Measurements from ENCODE around the gene QPRT. TPM values are rescaled to one million over a fixed set of nuclear protein-coding genes. Genes with fewer than 3 reads are reported as not detected.
A peak's percentile ranks its signal among the peaks of the same experiment; 100 is the strongest.
"Not testable (repeated sequence)": the region's sequence is repeated elsewhere in the genome, so short reads cannot be mapped to it uniquely, and the experiment has no call there.

Gene QPRT
- total RNA-seq, 2 experiments from 2014 or later, result 8.3 to 9.2 TPM

DNA sequence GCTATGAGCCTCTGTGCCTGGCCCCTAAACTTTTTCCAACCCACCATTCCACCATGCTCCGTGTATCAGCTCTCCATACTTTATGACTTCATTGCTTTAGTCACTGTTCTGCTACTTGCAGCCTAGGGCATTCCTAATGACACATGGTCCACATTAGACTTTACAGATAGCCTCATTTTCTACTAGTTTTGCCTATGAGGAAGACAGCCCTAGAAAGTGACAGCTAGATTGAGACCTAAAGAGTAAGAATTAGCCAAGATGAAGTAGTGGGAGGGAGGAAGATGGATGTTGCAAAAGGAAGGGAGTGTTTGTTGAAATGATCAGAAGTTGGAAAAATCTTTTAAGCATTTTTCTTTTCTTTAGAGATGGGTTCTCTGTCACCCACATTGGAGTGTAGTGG is 55.8 kb downstream of the QPRT start:
- intact Hi-C loops (cut with micrococcal nuclease), result loop anchor here (5.0 to 10.0 kb wide), 2 partner anchors 73 to 720 kb away; partner anchors contain the start of gene MAZ
- Mint-ChIP-seq H3K36me3 (ENCODE audit: low read depth) (peaks cover 8% of the 10 kb centered on the region), H3K27me3 (ENCODE audit: low read depth) (no peaks in the 10 kb centered on the region), H3K4me3 (no peak overlapping the region), H3K9me3 (peaks cover 5% of the 10 kb centered on the region), H3K27ac (no peak overlapping the region), H3K4me1 (ENCODE audit: low read depth) (peaks cover 67% of the 10 kb centered on the region)
- DNase-seq, result no peak
- CTCF ChIA-PET, result interaction anchor here (1.3 to 2.0 kb wide), 3 partner anchors 14 to 50 kb away, joined by 4 to 6 read pairs (median 5); no protein-coding TSS in a partner anchor

GRCh38 chr16:29736112-29736511 is 57.1 kb downstream of the QPRT start:
- Mint-ChIP-seq H3K4me1 (ENCODE audit: low read depth) (peaks cover 77% of the 10 kb centered on the region), H3K4me3 (no peak overlapping the region), H3K27me3 (ENCODE audit: low read depth) (no peaks in the 10 kb centered on the region), H3K36me3 (ENCODE audit: low read depth) (peaks cover 8% of the 10 kb centered on the region), H3K27ac (no peak overlapping the region), H3K9me3 (peaks cover 5% of the 10 kb centered on the region)
- DNase-seq, result no peak
- intact Hi-C loops (cut with micrococcal nuclease), result loop anchor here (10.0 kb wide), 1 partner anchor 721 kb away; no protein-coding TSS in a partner anchor
- CTCF ChIA-PET, result interaction anchor here (0.7 to 2.0 kb wide), 4 partner anchors 18 to 54 kb away, joined by 3 to 6 read pairs (median 3); partner anchors contain the start of gene KIF22

DNA sequence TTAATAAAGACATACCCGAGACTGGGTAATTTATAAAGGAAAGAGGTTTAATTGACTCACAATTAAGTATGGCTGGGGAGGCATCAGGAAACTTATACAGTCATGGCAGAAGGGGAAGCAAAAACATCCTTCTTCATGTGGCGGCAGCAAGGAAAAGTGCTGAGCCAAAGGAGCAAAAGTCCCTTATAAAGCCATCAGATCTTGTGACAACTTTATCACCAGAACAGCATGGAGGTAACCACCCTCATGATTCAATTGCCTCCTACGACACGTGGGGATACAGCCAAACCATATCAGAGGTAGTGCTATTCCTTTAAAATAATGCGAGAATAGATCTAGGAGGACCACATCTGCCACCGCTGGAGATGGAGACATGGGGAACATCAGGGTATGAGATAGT is 57.8 kb downstream of the QPRT start:
- CTCF ChIA-PET, result interaction anchor here (0.9 to 2.0 kb wide), 4 partner anchors 18 to 54 kb away, joined by 3 to 6 read pairs (median 4); partner anchors contain the start of gene KIF22
- Mint-ChIP-seq H3K4me3 (no peak overlapping the region), H3K9me3 (peaks cover 5% of the 10 kb centered on the region), H3K4me1 (ENCODE audit: low read depth) (peaks cover 79% of the 10 kb centered on the region), H3K27ac (no peak overlapping the region), H3K36me3 (ENCODE audit: low read depth) (peaks cover 8% of the 10 kb centered on the region), H3K27me3 (ENCODE audit: low read depth) (no peaks in the 10 kb centered on the region)
- no peak for DNase-seq
- intact Hi-C loops (cut with micrococcal nuclease), result loop anchor here (10.0 kb wide), 1 partner anchor 722 kb away; no protein-coding TSS in a partner anchor

- intact Hi-C loops (cut with micrococcal nuclease), result loop anchor here (1.0 to 10.0 kb wide), 4 partner anchors 10 to 723 kb away; partner anchors contain the start of gene KIF22
- Mint-ChIP-seq H3K9me3 (peaks cover 3% of the 10 kb centered on the region), H3K27ac (no peak overlapping the region), H3K27me3 (ENCODE audit: low read depth) (no peaks in the 10 kb centered on the region), H3K36me3 (ENCODE audit: low read depth) (peaks cover 9% of the 10 kb centered on the region), H3K4me1 (ENCODE audit: low read depth) (peaks cover 76% of the 10 kb centered on the region), H3K4me3 (no peak overlapping the region)
- CTCF ChIA-PET, result interaction anchor here (0.6 to 0.9 kb wide), 2 partner anchors 21 to 48 kb away, joined by 3 to 5 read pairs; no protein-coding TSS in a partner anchor
- no peak for DNase-seq
Observed at GRCh38 chr16:29737713-29738112, 58.7 kb downstream of the QPRT start.

- Mint-ChIP-seq H3K27ac (peak overlapping the region; percentile 76), H3K27me3 (ENCODE audit: low read depth) (no peaks in the 10 kb centered on the region), H3K4me1 (ENCODE audit: low read depth) (peaks cover 78% of the 10 kb centered on the region), H3K9me3 (no peaks in the 10 kb centered on the region), H3K36me3 (ENCODE audit: low read depth) (peaks cover 12% of the 10 kb centered on the region), H3K4me3 (no peak overlapping the region)
- peak; percentile 68 for DNase-seq
- intact Hi-C loops (cut with micrococcal nuclease), result loop anchor here (1.0 to 10.0 kb wide), 4 partner anchors 9 to 724 kb away; partner anchors contain the start of gene KIF22
- CTCF ChIA-PET, result interaction anchor here (0.6 to 1.9 kb wide), 6 partner anchors 9 to 263 kb away, joined by 3 to 12 read pairs (median 4); no protein-coding TSS in a partner anchor
Observed at GRCh38 chr16:29738514-29738913, 59.5 kb downstream of the QPRT start.

- H3K27me3 Mint-ChIP-seq (ENCODE audit: low read depth); H3K9me3 Mint-ChIP-seq; H3K4me3 Mint-ChIP-seq; DNase-seq; H3K27ac Mint-ChIP-seq: not testable (repeated sequence)
- Mint-ChIP-seq H3K36me3 (ENCODE audit: low read depth) (peaks cover 15% of the 10 kb centered on the region), H3K4me1 (ENCODE audit: low read depth) (peaks cover 82% of the 10 kb centered on the region)
- CTCF ChIA-PET, result interaction anchor here (1.4 to 1.9 kb wide), 2 partner anchors 11 to 45 kb away, joined by 7 to 12 read pairs; no protein-coding TSS in a partner anchor
- intact Hi-C loops (cut with micrococcal nuclease), result loop anchor here (2.0 to 10.0 kb wide), 2 partner anchors 15 to 725 kb away; no protein-coding TSS in a partner anchor
Observed at GRCh38 chr16:29739927-29740629, 61.1 kb downstream of the QPRT start.

DNA sequence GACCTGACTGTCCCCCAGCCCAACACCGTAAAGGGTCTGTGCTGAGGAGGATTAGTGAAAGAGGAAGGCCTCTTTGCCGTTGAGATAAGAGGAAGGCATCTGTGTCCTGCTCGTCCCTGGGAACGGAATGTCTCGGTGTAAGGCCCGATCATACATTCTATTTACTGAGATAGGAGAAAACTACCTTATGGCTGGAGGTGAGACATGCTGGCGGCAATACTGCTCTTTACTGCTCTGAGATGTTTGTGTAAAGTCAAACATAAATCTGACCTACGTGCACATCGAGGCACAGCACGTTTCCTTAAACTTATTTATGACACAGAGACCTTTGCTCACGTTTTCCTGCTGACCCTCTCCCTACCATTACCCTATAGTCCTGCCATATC is 61.6 kb downstream of the QPRT start:
- H3K4me3 Mint-ChIP-seq; intact Hi-C loops (cut with micrococcal nuclease); H3K27me3 Mint-ChIP-seq (ENCODE audit: low read depth); H3K9me3 Mint-ChIP-seq; DNase-seq: not testable (repeated sequence)
- peak overlapping the region; percentile 14 for H3K27ac Mint-ChIP-seq
- CTCF ChIA-PET, result interaction anchor here (1.3 kb wide), 1 partner anchor 44 kb away, joined by 3 read pairs; no protein-coding TSS in a partner anchor
- peaks cover 16% of the 10 kb centered on the region for H3K36me3 Mint-ChIP-seq (ENCODE audit: low read depth)
- peaks cover 85% of the 10 kb centered on the region for H3K4me1 Mint-ChIP-seq (ENCODE audit: low read depth)

DNA sequence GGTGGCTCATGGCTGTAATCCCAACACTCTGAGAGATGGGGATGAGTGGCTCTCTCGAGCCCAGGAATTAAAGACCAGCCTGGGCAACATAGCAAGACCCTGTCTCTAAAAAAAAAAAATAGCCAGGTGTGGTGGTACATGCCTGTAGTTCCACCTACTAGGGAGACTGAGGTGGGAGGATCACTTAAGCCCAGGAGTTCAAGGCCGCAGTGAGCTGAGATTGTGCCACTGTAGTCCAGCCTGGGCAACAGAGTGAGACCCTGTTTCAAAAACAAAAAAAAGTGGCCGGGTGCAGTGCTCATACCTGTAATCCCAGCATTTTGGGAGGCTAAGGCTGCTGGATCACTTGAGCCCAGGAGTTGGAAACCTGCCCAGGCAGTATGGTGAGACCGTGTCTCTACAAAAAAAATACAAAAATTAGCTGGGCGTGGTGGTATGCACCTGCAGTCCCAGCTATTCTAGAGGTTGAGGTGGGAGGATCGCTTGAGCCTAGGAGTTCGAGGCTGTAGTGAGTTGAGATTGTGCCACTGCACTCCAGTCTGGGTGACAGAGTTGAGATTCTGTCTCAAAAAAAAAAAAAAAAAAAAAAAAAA is 63.8 kb downstream of the QPRT start:
- CTCF ChIA-PET, result interaction anchor here (0.6 to 1.2 kb wide), 2 partner anchors 42 to 369 kb away, joined by 3 to 6 read pairs; no protein-coding TSS in a partner anchor
- Mint-ChIP-seq H3K27me3 (ENCODE audit: low read depth) (no peaks in the 10 kb centered on the region), H3K4me1 (ENCODE audit: low read depth) (peaks cover 85% of the 10 kb centered on the region), H3K27ac (peak overlapping the region; percentile 83), H3K4me3 (no peak overlapping the region), H3K36me3 (ENCODE audit: low read depth) (peaks cover 18% of the 10 kb centered on the region), H3K9me3 (no peaks in the 10 kb centered on the region)
- no peak for DNase-seq
- intact Hi-C loops (cut with micrococcal nuclease), result no loop called here

GRCh38 chr16:29743475-29743826 is 64.5 kb downstream of the QPRT start:
- Mint-ChIP-seq H3K9me3 (no peaks in the 10 kb centered on the region), H3K4me1 (ENCODE audit: low read depth) (peaks cover 81% of the 10 kb centered on the region), H3K27me3 (ENCODE audit: low read depth) (no peaks in the 10 kb centered on the region), H3K27ac (peak overlapping the region; percentile 83), H3K4me3 (peak overlapping the region; percentile 62), H3K36me3 (ENCODE audit: low read depth) (peaks cover 18% of the 10 kb centered on the region)
- CTCF ChIA-PET, result interaction anchor here (0.6 to 2.1 kb wide), 5 partner anchors 14 to 369 kb away, joined by 3 to 7 read pairs (median 4); partner anchors contain the start of gene KIF22
- intact Hi-C loops (cut with micrococcal nuclease), result no loop called here
- no peak for DNase-seq

GRCh38 chr16:29743827-29744531 is 65.0 kb downstream of the QPRT start:
- DNase-seq, result peak; percentile 64
- peaks cover 79% of the 10 kb centered on the region for H3K4me1 Mint-ChIP-seq (ENCODE audit: low read depth)
- intact Hi-C loops (cut with micrococcal nuclease), result no loop called here
- CTCF ChIA-PET, result interaction anchor here (1.0 to 2.1 kb wide), 4 partner anchors 15 to 46 kb away, joined by 3 to 7 read pairs (median 5); partner anchors contain the start of gene KIF22
- no peaks in the 10 kb centered on the region for H3K9me3 Mint-ChIP-seq
- peak overlapping the region; percentile 83 for H3K27ac Mint-ChIP-seq
- H3K36me3 Mint-ChIP-seq (ENCODE audit: low read depth), result peaks cover 18% of the 10 kb centered on the region
- peak overlapping the region; percentile 62 for H3K4me3 Mint-ChIP-seq
- H3K27me3 Mint-ChIP-seq (ENCODE audit: low read depth), result no peaks in the 10 kb centered on the region

GRCh38 chr16:29744541-29745101 is 65.6 kb downstream of the QPRT start:
- CTCF ChIA-PET, result interaction anchor here (1.0 to 2.1 kb wide), 3 partner anchors 15 to 45 kb away, joined by 3 to 7 read pairs (median 4); partner anchors contain the start of gene KIF22
- Mint-ChIP-seq H3K4me3 (peak overlapping the region; percentile 97), H3K27ac (peak overlapping the region; percentile 97), H3K36me3 (ENCODE audit: low read depth) (peaks cover 18% of the 10 kb centered on the region), H3K4me1 (ENCODE audit: low read depth) (peaks cover 76% of the 10 kb centered on the region), H3K9me3 (no peaks in the 10 kb centered on the region), H3K27me3 (ENCODE audit: low read depth) (no peaks in the 10 kb centered on the region)
- intact Hi-C loops (cut with micrococcal nuclease), result loop anchor here (5.0 kb wide), 1 partner anchor 63 kb away; the partner anchor contains the start of gene MAZ
- no peak for DNase-seq
